HG03520 (cell line): Measurements from ENCODE around the gene ST3GAL3.

Experiments used
- ATAC-seq: cut with Tn5 transposase; IDR thresholded peaks from one replicate; pipeline ENCODE4 v1.9.1; 2021; ENCODE audit warnings: mild to moderate bottlenecking, moderate library complexity; ENCODE audit not compliant: unreplicated experiment

Gene ST3GAL3

DNA sequence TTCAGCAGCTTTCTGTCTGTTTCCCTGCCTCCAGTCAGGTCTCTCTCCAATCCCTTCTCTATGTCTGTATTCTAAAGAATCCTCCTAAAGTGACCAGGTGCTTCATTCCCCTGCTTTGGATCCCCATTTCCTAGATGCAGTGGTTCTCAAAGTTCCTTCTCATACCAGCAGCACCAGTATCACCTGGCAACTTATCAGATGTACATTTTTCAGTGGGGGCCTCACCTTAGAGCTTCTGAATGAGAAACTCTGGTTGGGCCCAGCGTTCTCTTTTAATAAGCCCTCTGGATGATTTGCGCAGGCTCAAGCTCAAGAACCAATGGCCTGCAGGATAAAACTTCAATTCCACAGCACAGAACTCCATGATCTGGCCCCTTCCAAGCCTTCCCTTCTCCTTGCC is 200.9 kb downstream of the ST3GAL3 start:
- no peak for ATAC-seq

DNA sequence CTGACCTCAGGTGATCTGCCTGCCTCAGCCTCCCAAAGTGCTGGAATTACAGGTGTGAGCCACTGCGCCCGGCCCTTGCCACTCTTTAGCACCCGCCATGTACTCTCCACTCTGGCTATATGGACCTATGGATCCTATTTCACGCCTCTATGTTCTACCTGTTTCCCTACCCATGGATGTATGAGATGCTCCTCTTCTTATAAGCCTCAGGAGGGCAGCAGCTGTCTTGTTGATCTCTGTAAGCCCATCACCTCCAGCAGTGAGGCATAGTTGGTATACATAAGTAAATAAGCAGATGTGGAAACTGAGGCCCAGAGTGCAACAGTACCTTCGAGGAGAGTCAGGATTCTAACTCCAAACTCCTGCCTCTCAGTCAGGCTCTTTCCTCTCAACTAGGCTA is 201.5 kb downstream of the ST3GAL3 start:
- ATAC-seq, result no peak

DNA sequence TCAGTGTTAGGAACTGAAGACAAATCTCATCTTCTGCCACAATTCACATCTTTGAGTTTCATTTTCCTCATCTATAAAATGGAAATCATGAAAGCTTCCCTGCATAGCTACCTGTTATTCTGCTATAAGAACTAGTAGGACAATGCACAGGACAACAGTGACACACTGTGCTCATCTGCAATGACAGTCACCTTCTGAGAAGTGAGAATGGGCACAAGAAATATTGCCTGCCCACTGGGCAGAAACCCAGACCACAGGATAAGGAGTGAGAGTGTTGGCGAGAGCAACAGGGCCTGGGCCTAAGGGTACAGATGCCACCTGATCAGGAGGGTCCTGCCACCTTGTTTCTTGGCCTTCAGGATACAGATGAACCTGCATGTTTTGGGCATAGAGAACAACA is 203.0 kb downstream of the ST3GAL3 start:
- ATAC-seq, result no peak

DNA sequence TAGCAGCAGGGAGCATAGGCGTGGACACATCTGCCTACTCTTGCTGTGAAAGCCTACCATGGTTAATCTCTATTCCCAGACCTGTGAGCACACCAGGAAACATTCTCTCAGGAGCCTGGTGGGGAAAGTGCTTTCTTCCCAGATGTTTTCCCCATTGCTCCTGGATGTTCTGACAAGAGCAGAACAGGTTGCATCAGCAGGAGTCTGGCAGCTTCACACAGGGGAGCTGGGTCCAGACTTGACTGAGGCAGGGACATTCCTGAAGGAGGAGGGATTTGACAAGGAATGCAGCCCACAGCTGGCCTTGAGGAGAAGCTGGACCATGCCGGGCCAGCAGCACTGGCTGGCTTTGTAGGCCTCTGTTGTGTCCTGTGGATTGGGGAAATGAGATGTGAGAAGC is 205.3 kb downstream of the ST3GAL3 start:
- no peak for ATAC-seq

DNA sequence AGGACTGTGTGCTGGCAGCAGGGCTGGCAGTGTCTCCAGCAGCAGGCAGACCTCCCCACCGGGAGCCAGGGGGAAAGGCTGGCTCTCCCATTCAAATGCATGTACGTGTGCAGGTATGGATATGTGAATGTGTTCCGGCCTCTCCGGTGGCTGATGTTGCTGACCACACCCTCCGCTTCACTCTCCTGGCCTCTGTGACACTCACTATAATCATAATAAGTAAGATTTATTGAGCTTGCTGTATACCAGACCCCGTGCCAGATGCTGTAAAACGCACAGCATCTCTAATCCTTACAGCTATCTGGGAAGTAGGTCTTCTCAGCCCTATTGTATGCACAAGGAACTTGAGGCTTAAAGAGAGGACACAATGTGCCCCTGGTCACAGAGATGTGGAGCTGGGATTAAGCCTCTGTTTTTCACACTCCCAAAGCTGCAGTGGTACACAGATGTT is 205.7 kb downstream of the ST3GAL3 start:
- ATAC-seq, result no peak

DNA sequence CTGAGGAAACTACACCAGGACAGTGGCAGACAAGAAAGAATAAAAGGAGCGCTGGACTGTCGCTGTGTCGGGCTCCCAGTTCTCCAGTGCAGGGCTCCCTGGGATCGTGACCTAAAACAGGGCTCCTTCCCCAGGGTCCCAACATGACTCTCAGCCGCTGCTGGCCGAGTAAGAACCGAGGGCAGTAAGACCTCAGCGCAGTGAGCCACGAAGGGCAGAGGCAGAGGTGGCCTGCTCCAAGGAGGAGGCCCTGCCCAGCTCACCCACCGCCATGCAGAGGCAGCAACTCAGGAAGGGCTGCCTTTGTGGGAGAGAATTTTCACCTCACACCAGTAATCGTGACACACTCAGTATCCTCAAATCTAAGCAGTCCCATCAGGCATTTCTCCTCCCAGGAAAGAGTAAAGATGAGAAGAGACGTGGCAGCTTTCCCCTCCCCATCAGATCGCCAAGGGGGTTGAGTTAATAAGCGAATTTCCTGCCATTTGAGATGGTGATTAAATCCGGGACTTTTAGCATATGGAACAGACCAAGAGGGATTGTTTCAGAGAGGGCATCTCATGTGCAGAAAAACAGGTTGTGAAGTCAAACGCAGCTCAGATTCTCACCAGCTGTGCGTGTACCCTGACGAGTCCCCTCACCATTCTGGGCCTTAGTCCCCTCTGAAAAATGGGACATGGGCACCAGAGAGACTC is 206.5 kb downstream of the ST3GAL3 start:
- ATAC-seq, result no peak

DNA sequence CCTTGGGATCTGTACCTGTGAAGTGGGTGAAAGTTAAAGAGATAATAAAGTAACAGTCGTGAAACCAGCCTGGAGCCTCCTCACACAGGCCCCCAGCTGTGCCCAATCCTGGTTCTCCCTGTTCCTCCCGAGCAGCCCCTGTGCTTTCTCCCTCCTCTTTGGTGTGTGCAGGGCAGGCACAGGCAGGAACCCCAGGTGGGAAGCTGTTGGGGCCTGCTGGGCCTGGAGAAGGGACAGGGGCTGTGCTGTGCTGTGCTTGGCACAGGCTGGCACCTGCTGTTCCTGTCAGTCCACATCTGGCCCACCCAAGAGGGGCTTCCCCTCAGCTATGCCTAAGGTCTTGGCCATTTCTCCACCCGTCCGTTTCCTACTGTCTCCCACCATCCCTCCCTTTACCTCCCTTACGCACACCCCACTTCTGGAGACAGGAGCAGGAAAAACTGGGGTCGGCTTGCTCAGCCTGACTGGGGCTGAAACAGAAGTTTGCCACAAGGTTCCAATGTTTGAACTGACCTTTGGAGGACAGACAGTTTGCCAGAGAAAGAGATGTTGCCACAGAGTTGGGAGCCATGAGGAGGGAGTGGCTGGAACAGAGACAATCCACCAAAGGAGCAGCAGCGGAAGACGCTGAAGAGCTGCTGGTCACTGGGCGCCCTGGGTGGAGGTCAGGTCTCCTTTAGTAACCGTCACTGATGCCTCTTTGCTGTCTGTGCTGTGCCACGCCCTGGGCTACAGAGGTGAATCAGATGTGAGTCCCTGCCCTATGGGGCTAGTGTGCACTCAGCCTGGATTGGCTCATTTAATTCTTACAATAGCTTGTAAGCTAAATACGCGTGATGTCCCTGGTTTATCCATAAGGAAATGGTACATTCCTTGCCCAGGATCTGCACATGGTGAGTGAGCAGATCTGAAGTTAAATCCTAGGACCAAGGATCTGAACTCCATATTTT is 207.5 kb downstream of the ST3GAL3 start:
- no peak for ATAC-seq

DNA sequence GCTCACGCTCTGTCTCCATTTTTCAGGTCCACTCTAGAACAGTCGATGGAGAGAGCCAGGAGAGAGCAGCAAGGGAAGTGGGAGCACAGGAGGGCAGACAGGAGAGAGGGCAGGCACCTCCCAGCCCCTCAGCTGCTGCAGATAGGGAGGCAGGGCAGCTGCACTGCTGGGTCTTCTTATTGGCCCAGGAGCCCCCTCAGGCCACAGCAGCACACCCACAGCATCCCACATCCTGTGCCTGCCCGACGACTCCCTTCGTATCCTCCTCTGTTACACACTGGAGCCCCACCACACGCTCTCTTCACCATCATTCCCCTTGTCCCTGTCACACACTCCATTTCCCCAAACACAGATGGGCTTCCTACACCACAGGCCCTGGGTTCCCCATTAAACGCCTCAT is 212.6 kb downstream of the ST3GAL3 start:
- no peak for ATAC-seq

DNA sequence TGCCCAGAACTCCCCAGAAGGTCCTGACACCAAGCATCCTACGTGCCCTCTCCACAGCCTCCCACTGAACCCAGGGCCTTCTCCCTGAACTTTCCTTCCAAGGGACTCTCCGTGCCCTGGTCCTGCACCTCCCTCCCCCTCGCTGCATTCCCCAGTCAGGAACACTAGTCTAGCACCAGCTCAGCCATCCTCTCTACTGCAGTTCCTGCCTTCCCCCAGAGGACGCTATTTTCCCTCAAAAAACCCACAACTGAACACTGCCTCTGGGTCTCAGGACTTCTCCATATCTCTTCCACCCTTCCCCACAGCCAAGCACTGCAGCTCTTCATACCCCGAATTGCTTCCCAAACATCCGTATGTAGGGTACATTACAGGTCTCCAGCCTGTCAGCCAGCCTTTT is 213.7 kb downstream of the ST3GAL3 start:
- ATAC-seq, result no peak

DNA sequence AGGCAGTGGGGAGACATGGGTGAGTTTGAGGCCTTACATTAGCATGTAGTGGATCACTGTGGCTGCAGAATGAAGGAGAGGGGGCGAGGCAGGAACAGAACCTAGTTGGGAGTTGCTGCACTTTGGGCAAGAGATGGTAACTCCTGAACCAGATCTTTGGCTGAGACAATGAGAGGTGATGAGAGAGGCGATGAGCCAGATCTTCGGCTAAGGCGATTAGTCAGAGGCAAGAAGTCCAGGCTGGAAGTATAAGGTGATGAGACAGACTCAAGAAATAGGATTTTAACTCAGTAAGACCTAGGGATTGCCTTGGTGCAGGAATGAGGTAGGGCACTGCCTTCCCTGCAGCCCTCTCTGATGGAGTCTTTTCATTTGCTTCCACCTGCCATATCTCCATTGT is 217.2 kb downstream of the ST3GAL3 start:
- no peak for ATAC-seq

DNA sequence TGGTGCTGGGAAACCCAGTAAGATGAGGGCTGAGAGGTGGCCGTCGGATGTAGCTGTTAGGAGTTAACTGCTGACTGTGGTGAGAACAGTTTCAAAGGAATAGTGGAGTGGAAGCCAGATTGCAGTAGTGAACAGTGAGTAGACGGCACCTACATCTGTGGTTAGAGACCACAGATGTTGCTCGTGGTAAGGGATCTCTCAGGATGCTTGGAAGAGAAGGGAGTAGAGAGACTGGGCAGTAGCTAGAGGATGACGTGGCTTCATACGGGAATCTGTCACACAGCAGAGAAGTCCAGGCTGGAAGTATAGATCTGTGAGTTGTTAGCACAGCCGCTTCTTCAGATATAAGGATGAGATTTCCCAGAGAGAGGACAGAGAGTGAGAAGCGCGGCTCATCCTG is 218.5 kb downstream of the ST3GAL3 start:
- ATAC-seq, result no peak

DNA sequence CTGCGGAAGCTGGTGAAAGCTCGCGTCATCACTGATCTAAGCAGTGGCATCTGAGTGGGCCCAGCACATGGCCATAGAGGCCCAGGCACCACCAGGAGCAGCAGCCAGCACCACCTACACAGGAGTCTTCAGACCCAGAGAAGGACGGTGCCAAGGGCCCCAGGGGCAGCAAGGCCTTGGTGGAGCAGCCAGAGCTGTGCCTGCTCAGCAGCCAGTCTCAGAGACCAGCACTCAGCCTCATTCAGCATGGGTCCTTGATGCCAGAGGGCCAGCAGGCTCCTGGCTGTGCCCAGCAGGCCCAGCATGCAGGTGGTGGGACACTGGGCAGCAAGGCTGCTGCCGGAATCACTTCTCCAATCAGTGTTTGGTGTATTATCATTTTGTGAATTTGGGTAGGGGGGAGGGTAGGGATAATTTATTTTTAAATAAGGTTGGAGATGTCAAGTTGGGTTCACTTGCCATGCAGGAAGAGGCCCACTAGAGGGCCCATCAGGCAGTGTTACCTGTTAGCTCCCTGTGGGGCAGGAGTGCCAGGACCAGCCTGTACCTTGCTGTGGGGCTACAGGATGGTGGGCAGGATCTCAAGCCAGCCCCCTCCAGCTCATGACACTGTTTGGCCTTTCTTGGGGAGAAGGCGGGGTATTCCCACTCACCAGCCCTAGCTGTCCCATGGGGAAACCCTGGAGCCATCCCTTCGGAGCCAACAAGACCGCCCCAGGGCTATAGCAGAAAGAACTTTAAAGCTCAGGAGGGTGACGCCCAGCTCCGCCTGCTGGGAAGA is 223.0 kb downstream of the ST3GAL3 start:
- no peak for ATAC-seq

DNA sequence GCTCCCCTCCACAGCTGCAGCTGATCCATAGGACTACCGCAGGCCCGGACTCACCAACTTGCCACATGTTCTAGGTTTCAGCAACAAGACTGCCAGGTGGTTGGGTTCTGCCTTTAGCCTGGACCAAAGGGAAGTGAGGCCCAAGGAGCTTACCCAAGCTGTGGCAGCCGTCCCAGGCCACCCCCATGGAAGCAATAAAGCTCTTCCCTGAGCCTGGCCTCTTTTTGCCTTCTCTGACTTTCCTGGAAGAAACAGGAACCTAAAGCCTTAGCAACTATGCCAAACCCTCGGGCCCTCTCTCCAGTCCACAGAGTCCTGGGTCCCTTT is 223.6 kb downstream of the ST3GAL3 start:
- no peak for ATAC-seq

DNA sequence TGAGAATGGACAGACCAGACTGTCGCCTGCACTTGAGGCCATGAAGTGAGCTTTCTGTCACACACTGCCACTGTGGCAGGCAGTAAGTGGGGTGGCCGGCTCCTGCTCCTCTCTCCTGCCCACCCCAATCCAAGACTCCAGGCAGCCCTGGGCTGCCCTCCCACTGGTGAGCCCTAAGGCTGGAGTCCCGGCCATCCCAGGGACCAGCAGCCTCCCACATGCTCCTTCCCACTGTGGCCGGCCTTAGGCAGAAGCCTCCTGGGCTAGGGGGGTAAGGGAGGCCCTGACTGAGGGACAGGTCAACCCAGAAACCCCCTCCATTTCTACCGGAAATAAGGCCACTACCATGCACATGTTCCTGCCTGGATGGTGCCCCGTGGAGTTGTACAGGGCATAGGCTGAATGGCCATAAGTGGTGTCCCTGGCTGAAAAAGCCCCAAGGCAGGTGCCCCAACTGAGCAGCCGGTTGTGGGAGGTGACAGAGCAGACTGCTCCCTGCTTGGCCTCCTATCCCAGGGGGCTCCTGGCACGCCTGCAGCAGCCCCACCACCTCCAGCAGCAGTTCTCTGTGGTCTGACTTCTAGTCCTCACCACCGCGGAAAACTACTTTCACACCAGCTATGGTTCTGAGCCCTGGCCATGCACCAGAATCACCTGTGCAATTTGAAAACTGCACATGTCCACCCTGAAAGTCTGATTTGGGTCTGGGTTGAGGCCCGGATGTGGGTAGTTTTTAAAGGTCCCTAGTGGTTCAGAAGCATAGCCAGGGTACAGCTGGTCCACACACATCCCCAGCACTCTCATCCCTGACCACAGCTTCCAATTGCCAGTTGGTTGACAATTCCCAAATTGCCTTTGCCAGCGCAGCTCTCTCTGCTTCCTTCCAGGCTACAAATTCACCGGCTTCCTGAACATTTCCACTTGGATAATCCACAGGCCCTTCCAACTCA is 224.7 kb downstream of the ST3GAL3 start:
- ATAC-seq, result no peak

DNA sequence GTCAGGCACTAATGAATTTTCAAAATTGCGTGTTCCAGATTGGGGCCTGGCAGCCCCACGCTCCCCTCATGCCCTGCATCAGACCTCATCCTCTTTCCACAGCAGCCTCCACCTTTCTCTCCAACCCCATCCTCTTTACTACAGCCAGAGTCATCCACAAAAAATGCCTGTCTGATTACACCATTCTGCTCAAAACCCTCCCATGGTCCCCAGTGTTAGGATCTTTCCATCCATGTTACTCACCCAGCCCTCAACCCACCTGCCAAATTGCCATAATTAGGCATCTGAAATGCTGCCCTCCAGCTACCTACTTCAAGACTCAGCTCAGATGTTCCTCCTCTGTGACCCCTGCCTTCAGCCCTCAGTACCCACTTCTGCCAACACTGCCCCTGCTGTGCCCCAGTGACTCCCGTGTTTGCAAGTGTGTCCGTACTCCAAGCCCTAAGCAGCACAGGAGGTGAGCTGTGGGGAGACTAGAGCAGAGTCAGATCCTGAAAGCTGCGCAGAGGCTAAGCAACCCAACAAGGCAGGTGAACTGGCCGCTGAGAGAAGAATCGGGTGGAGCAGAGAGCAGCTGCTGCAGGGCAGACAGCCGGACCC is 225.6 kb downstream of the ST3GAL3 start:
- ATAC-seq, result no peak

DNA sequence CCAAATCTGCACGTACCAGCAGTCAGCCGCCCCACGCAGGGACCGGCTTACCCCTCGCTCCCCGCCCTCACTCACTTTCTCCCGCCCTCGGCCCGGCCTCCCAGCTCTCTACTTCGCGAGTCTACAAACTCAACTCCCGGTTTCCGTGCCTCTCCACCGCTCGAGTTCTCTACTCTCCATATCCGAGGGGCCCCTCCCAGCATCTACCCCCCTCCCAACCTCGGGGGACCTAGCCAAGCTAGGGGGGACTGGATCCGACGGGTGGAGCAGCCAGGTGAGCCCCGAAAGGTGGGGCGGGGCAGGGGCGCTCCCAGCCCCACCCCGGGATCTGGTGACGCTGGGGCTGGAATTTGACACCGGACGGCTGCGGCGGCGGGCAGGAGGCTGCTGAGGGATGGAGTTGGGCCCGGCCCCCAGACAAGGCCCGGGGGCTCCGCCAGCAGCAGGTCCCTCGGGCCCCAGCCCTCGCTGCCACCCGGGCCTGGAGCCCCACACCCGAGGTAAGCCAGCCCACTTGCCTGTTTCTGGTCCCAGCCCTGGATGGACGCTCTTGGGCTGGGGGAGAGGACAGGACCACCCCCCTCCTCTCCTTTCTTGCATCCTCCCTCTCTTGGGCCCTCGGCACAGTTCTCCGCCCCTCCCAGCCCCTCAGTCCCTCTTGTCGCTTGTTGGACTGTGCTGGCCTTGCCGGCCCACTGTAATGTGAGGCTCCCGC is 226.2 kb downstream of the ST3GAL3 start, which contains the start of gene ARTN:
Gene ARTN (plus strand): TSS at position 416 of the 715 bp plus-strand sequence. CDS start 1,856 bp downstream, outside the sequence.
- ATAC-seq, result no peak

DNA sequence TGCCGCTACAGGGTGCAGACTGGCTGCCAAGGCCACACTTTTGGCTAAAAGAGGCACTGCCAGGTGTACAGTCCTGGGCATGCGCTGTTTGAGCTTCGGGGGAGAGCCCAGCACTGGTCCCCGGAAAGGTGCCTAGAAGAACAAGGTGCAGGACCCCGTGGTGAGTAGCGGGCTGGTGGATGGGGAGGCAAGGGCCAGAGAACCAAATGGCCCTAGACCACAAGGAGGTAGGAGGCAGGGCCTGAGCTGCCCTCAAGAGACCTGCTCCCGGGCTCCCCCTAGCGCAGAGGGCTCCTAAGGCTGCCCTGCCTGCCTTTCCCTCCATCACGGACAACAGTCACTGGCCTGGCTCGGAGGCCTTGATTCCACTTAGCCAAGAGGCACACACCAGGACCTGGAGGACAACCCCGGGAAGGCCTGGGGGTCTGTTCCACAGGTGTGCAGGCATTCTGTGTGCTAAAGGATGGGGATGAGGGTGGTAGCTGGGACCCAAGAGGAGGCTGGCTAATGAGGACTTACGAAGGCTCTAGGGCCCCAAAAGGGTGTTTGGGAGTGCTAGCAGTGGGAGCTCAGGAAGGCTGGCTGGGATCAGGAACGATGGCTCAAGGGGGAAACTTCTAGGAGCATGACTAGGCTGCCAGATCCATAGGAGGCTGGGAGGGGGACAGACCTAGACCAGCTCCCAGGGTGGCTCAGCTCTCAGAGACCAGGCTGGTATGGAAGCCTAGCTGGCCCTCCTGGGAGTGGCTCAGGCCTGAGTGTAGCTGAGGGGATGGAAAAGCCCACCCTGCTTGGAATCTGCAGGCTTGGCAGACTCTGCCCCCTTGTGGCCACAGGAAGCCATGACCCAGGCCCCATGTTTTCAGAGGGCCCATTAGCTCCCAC is 227.0 kb downstream of the ST3GAL3 start:
- ATAC-seq, result no peak

DNA sequence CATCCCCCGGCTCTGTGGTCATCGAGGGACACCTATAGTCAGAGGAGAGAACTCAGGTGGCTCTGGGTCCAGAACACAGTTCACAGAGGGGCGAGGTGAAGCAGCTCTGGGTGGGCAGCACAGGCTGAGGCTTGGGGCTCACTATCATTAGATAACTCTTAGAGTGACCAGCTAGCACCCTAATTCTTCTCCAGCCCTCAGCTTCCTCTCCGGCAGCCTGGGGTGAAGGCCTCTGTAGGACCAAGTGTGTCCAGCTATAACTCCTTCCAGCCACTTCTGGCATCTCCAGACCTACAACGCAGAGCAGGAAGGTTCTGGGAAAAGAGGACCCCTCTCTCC is 227.6 kb downstream of the ST3GAL3 start:
- no peak for ATAC-seq
